NCI-H146 treated with DMSO at 0.1 percent for 48 hours (cell line): ENCODE measurements around the gene CSNK2A1.
"Not testable (repeated sequence)": the region's sequence is repeated elsewhere in the genome, so short reads cannot be mapped to it uniquely, and the experiment has no call there.

Experiments
- DNase-seq: peaks from one replicate; lab custom pipeline; 2025; ENCODE audit not compliant: unreplicated experiment; lab: John Stamatoyannopoulos, UW

CSNK2A1 gene

DNA sequence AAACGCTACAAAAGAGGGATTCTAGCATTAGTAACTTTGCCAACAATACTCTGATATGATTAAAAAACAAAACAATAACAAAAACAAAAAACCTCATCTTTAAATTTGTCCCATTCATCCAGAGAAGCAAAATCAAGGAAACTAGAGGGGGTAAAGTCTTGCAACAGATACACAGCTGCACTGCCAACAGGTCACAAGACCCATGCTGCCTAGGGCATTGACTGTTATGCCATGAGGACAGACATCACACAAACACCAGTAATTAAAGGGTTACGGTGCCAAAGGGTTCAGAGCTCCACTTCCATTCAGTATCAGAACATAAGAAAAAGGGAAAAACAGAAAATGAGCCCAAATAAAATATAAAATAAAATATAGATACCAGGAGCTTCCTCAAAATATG lies 82.9 kb downstream of the CSNK2A1 start:
- no peak for DNase-seq

DNA sequence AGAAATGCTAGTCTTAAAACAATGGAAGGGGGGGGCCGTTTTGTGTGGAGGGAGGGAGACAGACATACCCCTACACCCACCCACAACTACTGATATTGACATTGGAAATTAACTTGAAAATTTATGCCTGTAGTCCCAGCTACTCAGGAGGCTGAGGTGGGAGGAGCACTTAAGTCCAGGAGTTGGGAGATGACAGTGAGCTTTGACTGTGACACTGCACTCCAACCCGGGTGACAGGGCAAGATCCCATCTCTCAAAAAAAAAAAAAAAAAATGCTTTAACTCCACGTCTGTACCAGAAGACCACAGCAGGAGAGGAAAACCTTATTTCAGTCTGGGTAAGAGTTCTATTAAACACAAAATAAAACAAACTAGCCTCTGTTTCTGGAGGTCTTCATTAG lies 83.4 kb downstream of the CSNK2A1 start:
- DNase-seq, result no peak

DNA sequence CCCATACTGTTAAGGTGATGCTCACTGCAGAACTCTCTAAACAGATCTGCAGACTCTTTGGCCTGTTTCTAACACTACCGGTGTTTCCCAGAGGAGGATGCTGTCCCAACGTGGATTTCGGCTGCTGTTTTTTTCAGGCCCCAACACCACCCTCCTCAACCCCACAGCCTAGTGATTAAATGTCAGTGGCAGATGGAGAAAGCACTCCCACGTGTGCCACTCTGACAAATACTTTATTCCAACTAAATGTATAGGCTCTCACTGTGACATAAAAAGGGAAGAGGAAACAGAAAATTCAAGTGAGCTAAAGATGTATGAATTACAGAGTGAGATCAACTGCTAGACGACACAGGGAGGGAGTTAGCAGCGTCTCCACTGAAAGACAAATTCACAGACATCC lies 84.8 kb downstream of the CSNK2A1 start:
- DNase-seq, result no peak

DNA sequence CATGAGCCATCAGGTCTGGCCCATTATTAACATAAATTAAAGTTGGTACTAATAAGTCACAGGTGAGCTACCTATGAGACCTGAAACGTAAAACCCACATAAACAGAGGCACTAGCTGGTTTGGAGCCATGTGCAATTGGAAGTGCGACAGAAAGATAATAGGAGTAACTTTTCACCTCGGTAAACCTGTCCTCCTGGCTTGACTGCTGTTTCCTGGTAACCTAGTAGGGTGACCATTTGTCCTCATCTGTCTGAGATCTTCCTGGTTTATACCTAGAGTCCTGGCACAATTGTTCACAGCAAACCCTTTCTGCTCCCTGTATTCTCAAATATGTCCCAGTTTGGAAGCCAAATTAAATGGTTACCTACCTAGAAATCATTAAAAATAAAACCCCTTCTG lies 88.6 kb downstream of the CSNK2A1 start:
- DNase-seq, result no peak

DNA sequence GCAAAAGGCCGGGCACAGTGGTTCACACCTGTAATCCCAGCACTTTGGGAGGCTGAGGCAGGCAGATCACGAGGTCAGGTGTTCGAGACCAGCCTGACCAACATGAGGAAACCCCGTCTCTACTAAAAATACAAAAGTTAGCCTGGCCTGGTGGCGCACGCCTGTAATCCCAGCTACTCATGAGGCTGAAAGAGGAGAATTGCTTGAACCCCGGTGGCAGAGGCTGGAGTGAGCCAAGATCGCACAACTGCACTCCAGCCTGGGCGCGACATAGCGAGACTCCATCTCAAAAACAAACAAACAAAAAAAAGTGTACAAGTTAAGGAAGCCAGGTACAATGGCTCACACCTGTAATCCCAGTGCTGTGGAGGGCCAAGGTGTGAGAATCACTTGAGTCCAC lies 91.6 kb downstream of the CSNK2A1 start:
- not testable (repeated sequence) for DNase-seq

DNA sequence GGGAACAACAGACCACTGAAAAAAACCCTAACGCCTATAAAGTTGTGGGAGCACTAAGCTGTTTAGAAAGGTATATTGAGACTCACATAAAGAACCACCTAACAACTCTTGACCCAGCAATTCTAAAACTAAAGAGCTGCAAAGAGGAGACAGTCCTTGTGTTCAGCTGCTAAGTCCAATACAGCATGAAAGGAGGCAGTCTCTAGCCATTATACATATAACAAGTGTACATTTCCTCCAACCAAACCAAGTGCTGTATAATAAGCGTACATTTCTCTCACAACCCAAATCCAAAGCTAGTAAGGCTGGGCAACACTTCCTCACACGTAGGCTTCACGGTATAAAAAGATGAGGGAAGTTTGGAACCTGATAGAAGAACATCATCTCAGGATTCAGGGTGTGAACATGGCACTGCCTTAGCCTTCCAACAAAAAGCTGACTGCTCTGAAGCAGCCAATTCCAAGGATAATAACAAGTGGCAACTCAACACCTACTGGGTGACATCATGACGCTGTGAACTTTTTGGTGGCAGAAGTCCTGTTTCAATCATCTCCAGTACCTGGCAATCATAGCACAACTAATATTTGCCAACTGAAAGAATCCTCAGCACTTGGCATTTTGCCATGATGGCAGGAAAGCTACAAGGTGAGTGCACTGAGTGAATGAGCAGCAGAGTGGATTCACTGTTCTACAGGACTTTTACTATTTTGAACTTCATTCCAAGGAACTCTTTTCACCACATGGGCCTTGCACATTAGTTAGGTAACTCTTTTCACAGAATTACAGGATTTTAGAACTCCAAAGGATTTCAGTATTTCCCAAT lies 97.9 kb downstream of the CSNK2A1 start:
- DNase-seq, result no peak

DNA sequence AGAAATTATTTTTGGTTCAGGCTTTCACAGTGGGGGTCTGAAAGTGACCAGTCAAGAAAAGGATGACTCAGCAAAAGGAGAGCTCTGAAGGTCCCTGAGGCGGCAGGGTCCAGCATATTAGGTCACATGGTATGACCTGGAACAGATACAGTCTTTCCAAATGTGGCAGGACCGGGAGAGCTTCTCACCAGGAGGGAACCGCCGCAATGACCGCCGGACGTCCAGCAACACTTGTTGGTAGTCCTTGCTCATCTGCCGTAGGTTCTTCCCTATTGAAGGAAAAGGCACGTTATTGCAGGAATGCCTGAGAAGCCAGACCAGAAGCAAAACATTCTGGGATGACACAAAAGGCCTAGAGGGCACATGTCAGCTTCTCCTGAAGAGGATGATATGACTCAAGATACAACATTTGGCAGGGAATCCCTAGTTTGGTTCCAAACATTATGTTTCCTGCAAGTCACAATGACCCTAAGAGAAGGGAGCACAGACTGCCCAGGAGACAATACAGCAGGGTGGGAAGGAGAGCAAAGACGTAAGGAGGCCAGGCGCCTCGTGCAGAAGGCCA lies 98.6 kb downstream of the CSNK2A1 start:
- DNase-seq, result no peak

DNA sequence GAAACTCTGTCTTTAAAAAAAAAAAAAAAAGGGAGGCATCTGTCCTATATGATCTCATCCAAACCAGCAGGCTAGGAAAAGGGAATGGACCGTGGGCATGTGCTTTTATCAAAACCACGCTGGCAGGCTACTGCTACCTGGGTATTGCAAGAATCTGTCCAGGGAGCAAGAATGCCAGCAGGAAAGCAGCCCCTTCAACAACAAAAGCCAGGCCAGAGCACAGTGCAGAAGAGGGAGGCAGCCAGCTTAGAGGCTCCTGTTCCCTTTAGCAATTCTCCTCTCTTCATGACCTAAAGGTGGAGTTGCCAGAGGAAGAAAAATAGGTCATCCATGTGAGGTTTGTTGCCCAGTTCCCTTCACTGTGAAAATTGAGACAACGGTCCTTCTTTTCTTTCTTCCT lies 99.5 kb downstream of the CSNK2A1 start:
- no peak for DNase-seq

DNA sequence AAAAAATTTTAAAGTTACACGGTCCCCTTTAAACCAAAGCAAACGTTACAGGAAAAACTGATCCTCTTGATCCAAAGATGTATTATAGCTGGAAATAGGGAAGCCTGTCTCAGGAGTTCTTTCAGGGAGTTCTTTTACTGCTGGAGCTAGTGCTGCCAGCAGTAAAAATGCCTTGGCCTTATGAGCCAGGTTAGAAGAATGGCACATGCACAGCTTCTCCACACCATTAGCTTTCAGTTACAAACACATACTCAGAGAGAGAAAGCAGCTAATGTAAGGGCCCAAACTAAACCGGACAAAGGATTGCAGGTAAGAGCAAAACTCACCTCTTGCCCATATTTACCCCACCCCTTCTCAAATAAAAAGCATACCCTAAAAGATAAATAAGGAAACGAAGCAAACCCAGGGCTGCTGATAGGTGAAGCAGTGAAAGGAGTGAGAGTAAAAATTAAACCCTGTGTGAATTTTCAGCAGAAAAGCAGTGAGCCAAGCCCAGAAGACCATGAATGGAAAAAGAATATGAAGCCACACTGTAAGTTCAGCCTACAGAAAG lies 100.3 kb downstream of the CSNK2A1 start:
- no peak for DNase-seq

DNA sequence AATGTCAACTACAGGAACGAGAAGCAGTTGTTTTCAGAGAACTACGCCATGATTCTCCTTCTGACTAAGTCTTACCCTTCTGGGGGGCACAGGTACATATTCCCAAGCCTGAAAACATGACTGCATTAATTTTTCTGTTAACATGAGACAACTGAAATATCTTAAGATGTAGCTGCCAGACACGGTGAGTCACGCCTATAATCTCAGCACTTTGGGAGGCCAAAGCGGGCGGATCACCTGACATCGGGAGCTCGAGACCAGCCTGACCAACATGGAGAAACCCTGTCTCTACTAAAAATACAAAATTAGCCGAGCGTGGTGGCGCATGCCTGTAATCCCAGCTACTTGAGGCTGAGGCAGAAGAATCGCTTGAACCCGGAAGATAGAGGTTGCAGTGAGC lies 103.0 kb downstream of the CSNK2A1 start:
- DNase-seq, result no peak

DNA sequence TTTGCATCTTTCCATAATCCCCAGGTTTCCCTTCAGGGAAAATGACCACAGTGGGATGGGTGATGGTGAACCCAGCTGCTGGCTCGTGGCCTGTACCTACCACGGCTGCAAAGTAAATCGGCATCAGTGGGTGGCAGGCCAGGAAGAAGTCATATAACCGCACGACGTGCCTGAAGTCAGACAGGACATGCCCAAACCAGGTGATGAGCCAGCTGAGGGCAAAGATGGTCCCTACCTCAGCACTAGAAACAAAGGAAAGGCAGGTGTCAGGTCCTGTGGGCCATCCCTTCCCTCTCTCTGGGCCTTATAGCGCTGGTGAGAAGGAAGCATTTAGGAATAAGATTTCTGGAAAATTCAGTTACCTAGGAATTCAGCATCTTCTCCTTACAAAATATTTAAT lies 103.4 kb downstream of the CSNK2A1 start:
- no peak for DNase-seq

DNA sequence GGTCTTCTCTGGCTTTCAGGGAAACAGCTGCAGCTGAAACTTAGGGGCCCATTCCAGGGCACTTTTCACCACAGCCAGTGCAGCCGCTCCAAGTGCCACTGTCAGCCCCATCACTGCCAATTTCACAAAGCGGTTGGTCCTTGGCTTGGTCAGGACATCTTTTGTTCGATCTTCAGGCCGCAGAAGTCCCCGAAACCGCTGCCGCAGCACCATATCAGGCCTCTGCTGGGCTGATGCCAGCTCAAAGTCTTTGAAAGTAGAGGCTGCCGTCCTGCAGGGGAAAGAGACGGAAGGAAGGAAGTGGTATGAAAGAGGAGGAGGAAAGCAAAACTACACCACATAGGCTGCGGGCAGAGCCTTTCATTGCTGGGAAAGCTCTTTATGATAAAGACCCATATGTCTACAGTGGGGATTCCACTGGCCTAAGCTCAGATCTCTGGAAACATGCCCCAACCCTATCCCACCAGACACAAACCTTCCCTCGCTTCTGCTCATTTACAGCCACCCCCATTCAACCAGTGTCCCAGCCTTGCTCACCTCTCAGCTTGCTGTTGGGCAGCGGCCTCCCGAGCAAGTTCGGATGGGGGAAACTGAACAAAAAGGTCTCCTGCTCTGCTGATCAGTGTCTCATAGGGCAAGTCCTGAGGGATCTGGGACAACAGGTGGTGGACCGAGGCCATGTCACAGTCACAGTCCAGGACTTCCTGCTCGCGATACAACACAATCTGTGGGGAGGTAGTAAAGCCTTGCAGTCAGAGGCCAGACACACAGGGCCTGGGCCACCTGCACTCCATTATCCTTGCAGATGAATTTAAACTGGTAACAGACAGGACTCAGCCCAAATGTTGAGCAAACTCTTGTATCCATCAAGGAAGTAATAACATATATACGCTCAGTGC lies 104.8 kb downstream of the CSNK2A1 start:
- DNase-seq, result no peak

DNA sequence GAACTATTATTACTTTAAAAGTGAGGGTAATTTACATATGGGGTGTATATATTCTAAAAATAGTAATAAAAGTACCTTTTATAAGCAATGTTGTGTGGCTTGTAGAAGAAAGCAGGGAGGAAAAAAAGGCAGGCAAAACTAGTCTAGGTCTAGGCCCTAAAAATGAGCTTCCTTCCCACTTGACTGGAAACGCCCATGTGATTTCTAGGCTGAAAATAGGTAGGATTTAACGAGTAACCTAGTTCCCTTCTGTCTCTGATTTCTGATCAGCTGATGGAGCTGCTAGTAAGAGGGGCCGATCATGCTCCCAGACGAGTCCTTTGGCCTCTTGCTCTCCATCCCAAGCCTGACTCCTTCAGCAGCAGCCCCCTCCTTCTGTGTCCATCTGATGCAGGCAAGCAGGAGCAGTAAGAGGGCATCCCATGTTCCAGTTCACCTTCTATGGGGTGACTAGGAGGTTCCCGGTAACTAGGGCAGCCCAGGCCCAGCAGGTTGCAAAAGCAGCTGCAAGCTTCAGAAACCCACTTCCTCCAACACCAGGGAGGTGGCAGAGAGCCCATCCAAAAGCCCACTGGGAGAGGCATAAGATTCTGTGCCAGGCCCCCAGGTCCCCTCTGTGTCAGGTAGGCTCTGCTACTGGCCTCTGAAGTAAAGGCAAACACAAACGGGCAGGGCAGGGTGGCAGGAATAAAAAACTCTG lies 105.7 kb downstream of the CSNK2A1 start:
- no peak for DNase-seq

DNA sequence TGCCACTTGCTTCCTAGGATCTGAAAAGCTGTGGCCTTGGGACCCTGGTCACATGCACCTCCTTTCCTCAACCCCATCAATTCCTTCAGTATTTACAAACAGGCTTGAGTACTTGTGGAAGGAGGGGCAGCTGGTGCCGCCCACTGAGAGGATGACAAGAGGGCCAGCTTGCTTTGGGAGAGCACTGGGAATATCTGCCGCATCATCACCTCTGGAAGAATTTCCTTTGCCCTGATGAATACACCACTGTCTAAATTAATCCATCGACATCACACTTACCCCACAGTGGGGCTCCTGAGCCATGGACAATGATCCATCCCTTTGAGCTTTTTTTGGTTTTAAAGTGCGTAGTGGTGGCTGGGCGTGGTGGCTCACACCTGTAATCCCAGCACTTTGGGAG lies 107.1 kb downstream of the CSNK2A1 start:
- no peak for DNase-seq

DNA sequence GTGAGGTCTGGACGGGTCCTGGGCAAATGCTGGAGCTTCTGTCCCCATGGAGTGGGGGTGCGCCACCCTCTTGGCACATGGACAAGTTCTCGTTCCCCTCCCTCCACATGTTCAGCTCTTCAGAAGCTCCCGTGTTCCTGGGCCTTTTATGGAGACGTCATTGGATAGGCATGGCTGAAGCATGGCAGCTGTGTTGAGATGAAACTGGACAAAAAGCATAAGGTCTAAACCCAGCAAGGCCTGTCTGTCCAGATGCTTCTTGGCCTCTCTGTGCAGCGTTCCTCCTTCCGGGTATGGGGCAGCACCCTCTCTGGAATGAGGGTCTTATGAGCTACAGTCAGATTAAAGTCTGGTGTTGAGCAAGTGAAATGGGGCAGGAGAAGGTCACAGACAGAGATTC lies 108.0 kb downstream of the CSNK2A1 start:
- no peak for DNase-seq

DNA sequence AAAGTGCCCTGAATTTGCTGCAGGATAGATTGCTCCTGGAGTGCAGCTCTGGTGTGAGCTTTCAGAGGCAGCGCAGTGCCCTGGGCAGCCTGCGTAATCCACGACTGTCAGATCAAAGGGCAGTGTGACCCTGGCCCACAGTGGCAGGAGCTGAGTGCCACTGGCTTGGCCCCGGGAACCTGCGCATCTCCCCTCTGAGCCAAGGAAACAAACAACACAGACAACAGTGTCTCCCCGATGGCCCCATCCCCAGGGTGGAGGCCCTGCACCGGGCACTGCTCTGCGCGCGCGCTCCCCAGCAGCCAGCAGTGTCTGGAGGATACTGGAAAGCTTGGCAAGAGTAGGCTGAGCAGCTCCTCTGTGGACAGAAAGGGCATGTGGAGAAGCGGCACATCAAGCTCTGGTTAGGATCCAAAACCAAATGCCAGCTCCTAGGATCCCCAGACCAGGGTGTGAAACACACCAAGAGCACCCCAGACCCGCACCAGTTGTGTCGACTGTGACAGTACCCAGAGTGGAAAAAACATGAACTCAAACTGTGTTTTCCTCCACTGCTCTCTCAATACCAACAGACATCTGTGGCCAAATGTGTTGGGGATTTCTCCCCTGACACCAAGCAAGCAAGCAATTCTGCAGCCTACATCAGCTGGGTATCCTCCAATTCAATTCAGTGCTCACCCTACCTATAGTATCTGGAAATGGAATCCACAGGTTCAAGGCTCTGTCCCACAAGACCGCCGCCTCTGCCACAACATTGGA lies 108.8 kb downstream of the CSNK2A1 start:
- DNase-seq, result no peak

DNA sequence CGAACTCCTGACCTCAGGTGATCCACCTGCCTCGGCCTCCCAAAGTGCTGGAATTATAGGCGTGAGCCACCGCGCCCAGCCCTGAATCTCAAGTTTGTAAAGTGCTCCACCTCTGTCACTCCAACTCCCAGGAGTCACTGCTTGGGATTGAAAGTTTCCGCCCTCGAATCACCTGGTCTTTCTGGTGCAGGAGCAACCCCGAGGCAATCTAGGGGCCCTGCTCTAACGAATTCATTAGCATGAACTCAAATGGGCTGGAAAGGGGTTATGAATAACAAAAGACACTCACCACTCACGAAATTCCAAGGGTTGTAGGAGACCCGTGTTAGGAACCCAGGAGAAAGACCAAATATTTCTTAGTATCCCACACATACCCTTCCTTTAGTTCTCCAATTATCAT lies 109.4 kb downstream of the CSNK2A1 start:
- no peak for DNase-seq

DNA sequence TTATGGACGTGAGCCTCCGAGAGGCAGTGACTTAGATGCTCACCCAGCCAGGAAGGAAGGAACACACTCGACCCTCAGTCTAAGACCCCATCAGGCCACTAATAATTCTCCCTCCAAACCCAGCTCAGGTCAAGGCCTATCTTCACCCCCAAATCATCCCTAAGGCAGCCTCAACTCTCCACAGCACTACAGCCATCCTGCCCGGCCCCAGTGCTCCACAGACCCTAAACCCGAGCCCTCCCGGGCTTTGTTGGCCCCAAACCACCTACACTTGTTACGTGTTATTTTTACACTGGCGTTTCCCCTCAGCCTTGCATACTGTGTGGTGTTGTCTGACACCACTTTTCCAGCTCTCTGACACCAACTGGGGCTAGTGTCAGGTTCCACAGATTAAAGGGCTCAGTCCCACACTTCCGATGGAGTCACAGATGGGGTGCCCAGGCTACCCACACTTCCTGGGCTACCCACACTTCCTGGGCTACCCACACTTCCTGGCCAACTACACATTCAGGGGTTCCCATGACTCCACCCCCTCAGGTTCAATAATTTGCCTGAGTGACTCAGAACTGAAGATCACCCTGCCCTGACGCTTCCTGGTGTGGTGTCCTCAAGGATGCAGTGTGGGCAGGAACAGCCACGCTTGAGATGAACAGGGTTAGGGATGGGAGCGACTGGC lies 110.2 kb downstream of the CSNK2A1 start:
- no peak for DNase-seq

DNA sequence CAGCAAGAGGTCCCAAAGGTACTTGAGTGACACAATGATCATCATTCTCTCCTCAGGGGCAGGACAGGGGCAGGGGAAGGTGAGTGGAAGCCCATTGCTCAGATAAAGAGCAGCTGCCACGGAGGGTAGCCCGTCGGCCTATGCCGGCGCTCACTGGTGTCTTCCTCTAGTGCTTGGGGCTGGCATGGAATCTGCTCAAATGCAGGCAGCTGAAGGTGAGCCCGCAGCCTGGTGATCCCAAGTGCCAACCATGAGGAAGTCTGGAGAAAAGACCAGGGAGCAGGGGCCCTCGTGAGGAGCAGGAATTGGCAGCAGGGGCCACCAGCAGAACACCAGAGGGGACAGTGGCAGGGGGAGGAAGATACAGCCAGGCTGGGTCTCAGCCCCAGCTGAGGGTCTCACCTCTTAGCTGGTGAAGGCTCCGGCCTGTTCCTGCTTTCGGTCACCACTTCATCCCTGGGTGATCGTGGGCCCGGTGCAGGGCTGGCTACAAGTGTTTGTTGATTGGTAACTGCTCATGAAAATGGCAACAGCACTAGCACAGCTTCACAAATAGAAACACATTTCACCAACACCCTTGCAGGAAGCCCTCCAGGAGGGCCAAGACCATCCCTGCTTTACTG lies 110.8 kb downstream of the CSNK2A1 start:
- no peak for DNase-seq
